ENCODE data around the gene SPIRE2.
"Not testable (repeated sequence)": the region's sequence is repeated elsewhere in the genome, so short reads cannot be mapped to it uniquely, and the experiment has no call there.

Gene SPIRE2

GRCh38 chr16:89793092-89793491 lies 35.2 kb upstream of the SPIRE2 start:
- not testable (repeated sequence) for H3K27me3 ChIP-seq (ENCODE audit: control insufficient read depth in 1 of 2, insufficient read depth in 2 of 2, low read length in 2 of 2); H3K4me1 ChIP-seq (ENCODE audit: insufficient read depth, low read length); H3K27ac ChIP-seq (ENCODE audit: low read depth, low read length); H3K9me3 ChIP-seq (ENCODE audit: low read length); H3K9ac ChIP-seq (ENCODE audit: low read length); H3K36me3 ChIP-seq (ENCODE audit: insufficient read depth, low read length); H3K4me3 ChIP-seq (ENCODE audit: low read depth in 1 of 2, low read length in 2 of 2)

DNA sequence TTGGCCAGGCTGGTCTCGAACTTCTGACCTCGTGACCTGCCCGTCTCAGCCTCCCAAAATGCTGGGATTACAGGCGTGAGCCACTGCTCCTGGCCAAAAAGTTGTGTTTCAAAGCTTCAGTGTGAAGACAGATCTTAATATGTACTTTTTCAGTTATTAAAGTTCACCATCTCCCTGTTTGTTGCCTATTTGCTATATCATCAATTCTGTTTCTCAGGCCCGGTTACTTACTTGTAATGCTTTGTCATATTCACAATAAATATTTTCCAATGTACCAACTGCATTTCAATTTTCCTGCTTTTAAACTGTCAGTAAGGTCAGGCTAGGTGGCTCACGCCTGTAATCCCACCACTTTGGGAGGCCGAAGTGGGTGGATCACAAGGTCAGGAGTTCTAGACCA lies 34.3 kb upstream of the SPIRE2 start:
- Histone ChIP-seq H3K27ac (ENCODE audit: low read depth, low read length) (no peak overlapping the region), H3K4me3 (ENCODE audit: low read depth in 1 of 2, low read length in 2 of 2) (no peak overlapping the region), H3K4me1 (ENCODE audit: insufficient read depth, low read length) (peaks cover 9% of the 10 kb centered on the region), H3K36me3 (ENCODE audit: insufficient read depth, low read length) (no peaks in the 10 kb centered on the region), H3K9ac (ENCODE audit: low read length) (no peak overlapping the region), H3K27me3 (ENCODE audit: control insufficient read depth in 1 of 2, insufficient read depth in 2 of 2, low read length in 2 of 2) (no peaks in the 10 kb centered on the region), H3K9me3 (ENCODE audit: low read length) (no peaks in the 10 kb centered on the region)

DNA sequence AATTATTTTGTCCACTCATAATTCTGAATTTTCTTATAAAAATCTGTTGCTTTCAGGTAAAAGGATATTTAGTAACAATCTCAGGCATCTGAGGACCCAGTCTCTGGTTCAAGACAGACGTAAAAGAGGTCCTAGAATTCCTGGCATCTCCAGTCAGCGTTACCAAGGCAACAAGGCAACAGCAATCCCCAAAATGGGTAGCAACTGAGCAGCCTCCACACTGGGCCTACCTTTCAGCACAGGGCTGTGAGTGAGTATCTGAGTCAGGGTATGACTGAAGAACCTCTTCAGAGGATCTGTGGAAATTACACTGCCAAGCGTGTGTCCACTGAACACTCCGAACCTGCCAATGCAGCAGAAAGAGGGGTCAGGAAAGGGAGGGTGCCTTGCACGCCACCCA lies 32.6 kb upstream of the SPIRE2 start:
- peaks cover 9% of the 10 kb centered on the region for H3K4me1 ChIP-seq (ENCODE audit: insufficient read depth, low read length)
- H3K36me3 ChIP-seq (ENCODE audit: insufficient read depth, low read length), result no peaks in the 10 kb centered on the region
- H3K27ac ChIP-seq (ENCODE audit: low read depth, low read length), result no peak overlapping the region

DNA sequence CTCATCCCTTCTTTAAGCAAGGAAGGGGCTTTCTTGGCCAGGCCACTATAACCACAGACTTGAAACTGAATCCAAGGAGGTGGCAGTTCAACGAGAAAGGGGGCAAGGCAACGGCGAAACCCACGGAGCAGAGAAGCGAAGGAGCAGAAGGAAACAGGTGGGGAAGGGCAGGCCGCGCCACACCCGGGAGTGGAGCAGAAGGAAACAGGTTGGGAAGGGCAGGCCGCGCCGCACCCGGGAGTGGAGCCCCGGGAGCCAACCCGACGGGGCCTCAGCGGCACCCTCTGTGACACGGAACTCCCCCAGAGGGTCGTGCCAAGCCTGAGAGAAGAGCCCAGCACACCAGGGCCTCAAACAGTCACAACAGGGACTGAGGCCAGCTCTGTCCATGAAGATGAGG lies 32.2 kb upstream of the SPIRE2 start:
- H3K36me3 ChIP-seq (ENCODE audit: insufficient read depth, low read length), result no peaks in the 10 kb centered on the region
- no peaks in the 10 kb centered on the region for H3K9me3 ChIP-seq (ENCODE audit: low read length)
- peaks cover 9% of the 10 kb centered on the region for H3K4me1 ChIP-seq (ENCODE audit: insufficient read depth, low read length)
- H3K4me3 ChIP-seq (ENCODE audit: low read depth in 1 of 2, low read length in 2 of 2), result no peak overlapping the region
- H3K27ac ChIP-seq (ENCODE audit: low read depth, low read length), result no peak overlapping the region
- H3K9ac ChIP-seq (ENCODE audit: low read length), result no peak overlapping the region
- H3K27me3 ChIP-seq (ENCODE audit: control insufficient read depth in 1 of 2, insufficient read depth in 2 of 2, low read length in 2 of 2), result no peaks in the 10 kb centered on the region

More for the DNA sequence above, 32.6 kb upstream of the SPIRE2 start:
- H3K9me3 ChIP-seq (ENCODE audit: low read length), result no peaks in the 10 kb centered on the region
- no peak overlapping the region for H3K4me3 ChIP-seq (ENCODE audit: low read depth in 1 of 2, low read length in 2 of 2)
- no peaks in the 10 kb centered on the region for H3K27me3 ChIP-seq (ENCODE audit: control insufficient read depth in 1 of 2, insufficient read depth in 2 of 2, low read length in 2 of 2)
- no peak overlapping the region for H3K9ac ChIP-seq (ENCODE audit: low read length)

DNA sequence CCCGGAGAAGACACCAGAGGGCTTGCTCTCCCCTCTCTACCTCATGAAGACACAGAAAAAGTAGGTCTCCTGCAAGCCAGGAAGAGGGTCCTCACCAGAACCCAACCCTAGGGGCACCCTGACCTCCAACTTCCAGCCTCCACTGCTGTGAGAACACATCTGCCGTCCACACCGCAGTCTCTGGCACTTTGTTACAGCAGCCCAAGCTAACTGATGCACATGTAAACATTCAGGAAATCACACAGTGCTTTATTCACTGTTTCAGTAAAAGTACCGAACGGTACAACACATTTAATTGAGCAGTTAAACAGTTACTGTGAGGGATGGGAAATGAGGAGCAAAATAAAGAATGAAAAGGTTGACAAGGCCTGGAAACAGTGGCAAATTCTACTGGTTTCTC lies 30.1 kb upstream of the SPIRE2 start:
- Histone ChIP-seq H3K36me3 (ENCODE audit: insufficient read depth, low read length) (no peaks in the 10 kb centered on the region), H3K27me3 (ENCODE audit: control insufficient read depth in 1 of 2, insufficient read depth in 2 of 2, low read length in 2 of 2) (no peaks in the 10 kb centered on the region), H3K9ac (ENCODE audit: low read length) (no peak overlapping the region), H3K9me3 (ENCODE audit: low read length) (no peaks in the 10 kb centered on the region), H3K27ac (ENCODE audit: low read depth, low read length) (no peak overlapping the region), H3K4me3 (ENCODE audit: low read depth in 1 of 2, low read length in 2 of 2) (no peak overlapping the region), H3K4me1 (ENCODE audit: insufficient read depth, low read length) (peaks cover 9% of the 10 kb centered on the region)

DNA sequence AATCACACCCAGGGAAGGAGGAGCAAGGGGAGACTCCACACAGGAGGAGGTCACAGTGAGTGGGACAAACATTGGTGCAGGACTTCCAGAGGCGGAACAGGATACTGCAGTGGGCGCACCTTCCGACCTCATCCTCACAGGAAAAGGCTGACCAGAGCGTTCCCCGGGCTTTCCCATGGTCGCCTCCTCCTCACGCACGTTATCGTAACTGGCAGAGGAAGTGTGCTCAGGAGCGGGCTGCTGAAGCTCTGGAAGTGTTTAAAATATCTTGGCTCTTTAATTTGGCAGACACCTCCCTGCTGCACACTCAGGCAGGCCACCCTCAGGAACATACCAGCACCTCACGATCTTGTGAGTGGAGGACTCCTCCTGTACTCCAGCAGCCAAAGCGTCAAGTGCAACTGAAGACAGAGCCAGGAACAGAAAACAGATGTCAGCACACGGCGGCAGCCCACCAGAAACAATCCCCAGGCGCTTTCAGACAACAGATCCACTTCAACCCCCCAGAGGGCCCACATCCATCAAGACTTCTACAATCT lies 29.4 kb upstream of the SPIRE2 start:
- Histone ChIP-seq H3K9ac (ENCODE audit: low read length) (no peak overlapping the region), H3K27ac (ENCODE audit: low read depth, low read length) (peak overlapping the region; percentile 12)

DNA sequence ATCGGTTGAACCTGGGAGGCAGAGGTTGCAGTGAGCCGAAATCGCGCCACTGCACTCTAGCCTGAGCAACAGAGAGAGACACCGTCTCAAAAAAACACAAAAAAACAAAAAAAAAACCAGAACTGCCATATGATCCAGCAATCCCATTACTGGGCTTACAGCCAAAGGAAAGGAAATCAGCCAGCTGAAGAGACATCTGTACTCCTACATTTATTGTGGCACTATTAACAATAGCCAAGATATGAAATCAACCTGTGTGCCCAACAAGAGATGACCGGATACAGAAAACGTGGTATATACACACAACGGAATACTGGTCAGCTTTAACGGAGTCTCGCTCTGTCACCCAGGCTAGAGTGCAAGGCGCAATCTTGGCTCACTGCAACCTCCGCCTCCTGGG lies 26.5 kb upstream of the SPIRE2 start:
- no peak overlapping the region for H3K4me3 ChIP-seq (ENCODE audit: low read depth in 1 of 2, low read length in 2 of 2)
- H3K9me3 ChIP-seq (ENCODE audit: low read length), result no peaks in the 10 kb centered on the region
- no peak overlapping the region for H3K9ac ChIP-seq (ENCODE audit: low read length)
- peaks cover 9% of the 10 kb centered on the region for H3K4me1 ChIP-seq (ENCODE audit: insufficient read depth, low read length)
- H3K27me3 ChIP-seq (ENCODE audit: control insufficient read depth in 1 of 2, insufficient read depth in 2 of 2, low read length in 2 of 2), result no peaks in the 10 kb centered on the region
- H3K27ac ChIP-seq (ENCODE audit: low read depth, low read length), result no peak overlapping the region
- no peaks in the 10 kb centered on the region for H3K36me3 ChIP-seq (ENCODE audit: insufficient read depth, low read length)

More for the DNA sequence above, 29.4 kb upstream of the SPIRE2 start:
- Histone ChIP-seq H3K27me3 (ENCODE audit: control insufficient read depth in 1 of 2, insufficient read depth in 2 of 2, low read length in 2 of 2) (no peaks in the 10 kb centered on the region), H3K9me3 (ENCODE audit: low read length) (no peaks in the 10 kb centered on the region), H3K4me3 (ENCODE audit: low read depth in 1 of 2, low read length in 2 of 2) (peak overlapping the region in 1 of 2 donors; percentile 15), H3K4me1 (ENCODE audit: insufficient read depth, low read length) (peaks cover 9% of the 10 kb centered on the region), H3K36me3 (ENCODE audit: insufficient read depth, low read length) (no peaks in the 10 kb centered on the region)

- H3K4me3 ChIP-seq (ENCODE audit: low read depth in 1 of 2, low read length in 2 of 2), result no peak overlapping the region
- H3K9me3 ChIP-seq (ENCODE audit: low read length), result no peaks in the 10 kb centered on the region
- H3K36me3 ChIP-seq (ENCODE audit: insufficient read depth, low read length), result no peaks in the 10 kb centered on the region
- H3K4me1 ChIP-seq (ENCODE audit: insufficient read depth, low read length), result no peaks in the 10 kb centered on the region
- H3K27ac ChIP-seq (ENCODE audit: low read depth, low read length), result no peak overlapping the region
- no peak overlapping the region for H3K9ac ChIP-seq (ENCODE audit: low read length)
- no peaks in the 10 kb centered on the region for H3K27me3 ChIP-seq (ENCODE audit: control insufficient read depth in 1 of 2, insufficient read depth in 2 of 2, low read length in 2 of 2)
These were observed 23.0 kb upstream of the SPIRE2 start for GRCh38 chr16:89805136-89805905.

- H3K9me3 ChIP-seq (ENCODE audit: low read length); H3K4me3 ChIP-seq (ENCODE audit: low read depth in 1 of 2, low read length in 2 of 2); H3K4me1 ChIP-seq (ENCODE audit: insufficient read depth, low read length); H3K27me3 ChIP-seq (ENCODE audit: control insufficient read depth in 1 of 2, insufficient read depth in 2 of 2, low read length in 2 of 2); H3K9ac ChIP-seq (ENCODE audit: low read length); H3K36me3 ChIP-seq (ENCODE audit: insufficient read depth, low read length); H3K27ac ChIP-seq (ENCODE audit: low read depth, low read length): not testable (repeated sequence)
These were observed 21.6 kb upstream of the SPIRE2 start for GRCh38 chr16:89806589-89807193.

DNA sequence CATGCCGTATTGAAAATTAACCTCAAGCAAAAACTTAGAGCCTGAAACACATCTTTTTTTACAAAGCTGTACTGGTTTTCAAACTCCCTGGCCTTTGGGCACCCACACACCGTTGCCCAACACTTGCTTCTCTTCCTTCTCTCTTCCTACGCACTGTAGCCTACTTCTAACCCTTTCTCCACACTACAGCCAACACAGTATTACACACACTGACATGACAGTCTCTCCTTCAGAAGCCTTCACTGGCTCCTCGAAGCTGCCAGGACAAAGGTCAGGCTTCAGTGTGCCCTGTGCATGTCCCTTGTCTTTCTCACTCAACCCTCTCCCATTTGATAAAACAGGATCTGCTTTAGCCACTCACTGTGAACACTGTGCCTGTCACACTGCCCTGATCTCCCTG lies 19.8 kb upstream of the SPIRE2 start:
- no peaks in the 10 kb centered on the region for H3K4me1 ChIP-seq (ENCODE audit: insufficient read depth, low read length)
- no peak overlapping the region for H3K27ac ChIP-seq (ENCODE audit: low read depth, low read length)
- no peaks in the 10 kb centered on the region for H3K36me3 ChIP-seq (ENCODE audit: insufficient read depth, low read length)
- H3K9ac ChIP-seq (ENCODE audit: low read length), result no peak overlapping the region
- no peak overlapping the region for H3K4me3 ChIP-seq (ENCODE audit: low read depth in 1 of 2, low read length in 2 of 2)
- H3K9me3 ChIP-seq (ENCODE audit: low read length), result no peaks in the 10 kb centered on the region
- H3K27me3 ChIP-seq (ENCODE audit: control insufficient read depth in 1 of 2, insufficient read depth in 2 of 2, low read length in 2 of 2), result no peaks in the 10 kb centered on the region

DNA sequence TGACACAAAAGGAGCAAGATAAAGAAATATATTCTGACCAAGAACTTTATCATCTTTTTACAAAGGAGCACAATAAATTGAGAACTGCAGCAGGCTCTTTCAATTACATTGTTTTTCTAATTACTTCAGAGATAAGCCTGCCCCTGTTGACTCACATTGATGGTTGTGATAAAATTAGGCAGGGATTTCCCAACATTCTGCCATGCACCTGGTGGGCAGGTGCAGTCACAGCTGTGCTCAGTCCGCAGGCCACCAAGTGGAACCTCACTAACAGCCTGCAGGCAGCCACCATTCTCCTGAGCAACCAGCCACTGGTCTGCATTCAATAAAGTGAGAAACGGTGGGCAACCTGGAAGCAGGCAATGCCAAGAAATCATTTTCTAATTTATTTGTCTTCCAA lies 17.0 kb upstream of the SPIRE2 start:
- H3K36me3 ChIP-seq (ENCODE audit: insufficient read depth, low read length), result no peaks in the 10 kb centered on the region
- no peaks in the 10 kb centered on the region for H3K9me3 ChIP-seq (ENCODE audit: low read length)
- peaks cover 4% of the 10 kb centered on the region for H3K4me1 ChIP-seq (ENCODE audit: insufficient read depth, low read length)
- H3K27ac ChIP-seq (ENCODE audit: low read depth, low read length), result no peak overlapping the region
- no peak overlapping the region for H3K4me3 ChIP-seq (ENCODE audit: low read depth in 1 of 2, low read length in 2 of 2)
- peaks cover 0 to 11% of the 10 kb centered on the region in 2 donors for H3K27me3 ChIP-seq (ENCODE audit: control insufficient read depth in 1 of 2, insufficient read depth in 2 of 2, low read length in 2 of 2)
- H3K9ac ChIP-seq (ENCODE audit: low read length), result no peak overlapping the region

Data from muscle layer of colon (tissue), 2 donors.